H9 (cell line): ENCODE results near the gene MYOZ2. TPM values are rescaled to one million over a fixed set of nuclear protein-coding genes. Genes with fewer than 3 reads are reported as not detected.

ENCODE experiments used
- DNase-seq: peaks from one replicate; pipeline ENCODE4 v3.0.0-alpha.2; 2017
- H2AFZ ChIP-seq: one replicate; pipeline ENCODE4 v1.6.1; 2013; ENCODE audit warnings: mild to moderate bottlenecking, low read length, control low read depth, moderate library complexity
- H2AK5ac ChIP-seq: 2 replicates; pipeline ENCODE4 v1.6.1; 2013; ENCODE audit warnings: low read length, control low read depth, mixed read lengths; ENCODE audit not compliant: insufficient read length
- H2BK120ac ChIP-seq: one replicate; pipeline ENCODE4 v1.6.1; 2013; ENCODE audit warnings: low read depth, mild to moderate bottlenecking, low read length, control low read depth, inconsistent platforms; ENCODE audit not compliant: poor library complexity, severe bottlenecking
- H2BK12ac ChIP-seq: 2 replicates; pipeline ENCODE4 v1.6.1; 2013; ENCODE audit warnings: low read length, control low read depth, mixed read lengths, low read depth; ENCODE audit not compliant: insufficient read length
- H2BK15ac ChIP-seq: 2 replicates; pipeline ENCODE4 v1.6.1; 2013; ENCODE audit warnings: low read depth, low read length, control low read depth
- H2BK20ac ChIP-seq: one replicate; pipeline ENCODE4 v1.6.1; 2013; ENCODE audit warnings: low read depth, mild to moderate bottlenecking, low read length, control low read depth, inconsistent platforms; ENCODE audit not compliant: poor library complexity, severe bottlenecking
- H2BK5ac ChIP-seq: 2 replicates; pipeline ENCODE4 v1.6.1; 2013; ENCODE audit warnings: low read length, control low read depth, mixed read lengths; ENCODE audit not compliant: insufficient read length
- H3K14ac ChIP-seq: 2 replicates; pipeline ENCODE4 v1.6.1; 2013; ENCODE audit warnings: low read length, control low read depth; ENCODE audit not compliant: insufficient read depth
- H3K18ac ChIP-seq: 2 replicates; pipeline ENCODE4 v1.6.1; 2013; ENCODE audit warnings: low read depth, mild to moderate bottlenecking, mixed read lengths, low read length, control low read depth; ENCODE audit not compliant: insufficient read length
- H3K23ac ChIP-seq: 2 replicates; pipeline ENCODE4 v1.6.1; 2013; ENCODE audit warnings: low read length, control low read depth, mixed read lengths, low read depth; ENCODE audit not compliant: insufficient read length
- H3K23me2 ChIP-seq: 2 replicates; pipeline ENCODE4 v1.6.1; 2013; ENCODE audit warnings: low read depth, mild to moderate bottlenecking, mixed read lengths, low read length, control low read depth; ENCODE audit not compliant: insufficient read length, poor library complexity, severe bottlenecking
- H3K27ac ChIP-seq: 2 replicates; pipeline ENCODE4 v1.5.1; 2013; ENCODE audit warnings: low read length, control low read depth, mixed read lengths, low read depth; ENCODE audit not compliant: insufficient read length
- H3K27me3 ChIP-seq: 2 replicates; pipeline ENCODE4 v1.6.1; 2013; ENCODE audit warnings: low read length, control low read depth, inconsistent platforms; ENCODE audit not compliant: insufficient read depth
- H3K4ac ChIP-seq: 2 replicates; pipeline ENCODE4 v1.6.1; 2013; ENCODE audit warnings: low read depth, mild to moderate bottlenecking, control low read depth, inconsistent platforms, low read length, moderate library complexity
- H3K4me1 ChIP-seq: 2 replicates; pipeline ENCODE4 v1.6.1; 2013; ENCODE audit warnings: low read length, control low read depth, inconsistent platforms; ENCODE audit not compliant: insufficient read depth
- H3K4me2 ChIP-seq: 2 replicates; pipeline ENCODE4 v1.6.1; 2013; ENCODE audit warnings: low read length, control low read depth, mixed read lengths; ENCODE audit not compliant: insufficient read length, insufficient read depth
- H3K56ac ChIP-seq: 2 replicates; pipeline ENCODE4 v1.6.1; 2013; ENCODE audit warnings: low read depth, mild to moderate bottlenecking, mixed read lengths, low read length, control low read depth; ENCODE audit not compliant: insufficient read length
- H3K79me1 ChIP-seq: 2 replicates; pipeline ENCODE4 v1.6.1; 2013; ENCODE audit warnings: low read depth, mild to moderate bottlenecking, moderate library complexity, low read length, control low read depth, inconsistent platforms; ENCODE audit not compliant: insufficient read depth, poor library complexity, severe bottlenecking
- H3K79me2 ChIP-seq: 2 replicates; pipeline ENCODE4 v1.6.1; 2013; ENCODE audit warnings: low read length, control low read depth, inconsistent platforms; ENCODE audit not compliant: insufficient read depth
- H3K9ac ChIP-seq: 2 replicates; pipeline ENCODE4 v1.6.1; 2013; ENCODE audit warnings: low read length, control low read depth, mixed read lengths; ENCODE audit not compliant: insufficient read length; ENCODE audit errors: extremely low read depth
- H3K9me3 ChIP-seq: one replicate; pipeline ENCODE4 v1.6.1; 2013; ENCODE audit warnings: low read depth, low read length, inconsistent platforms; ENCODE audit not compliant: control insufficient read depth
- H3T11ph ChIP-seq: one replicate; pipeline ENCODE4 v1.6.1; 2013; ENCODE audit warnings: mild to moderate bottlenecking, low read length, control low read depth, inconsistent platforms
- H4K20me1 ChIP-seq: one replicate; pipeline ENCODE4 v1.6.1; 2013; ENCODE audit not compliant: control insufficient read depth, insufficient read length, insufficient read depth
- H4K5ac ChIP-seq: 2 replicates; pipeline ENCODE4 v1.6.1; 2013; ENCODE audit warnings: low read depth, mild to moderate bottlenecking, mixed read lengths, low read length, control low read depth; ENCODE audit not compliant: insufficient read length
- H4K8ac ChIP-seq: replicated peaks from 2 replicates; pipeline ENCODE4 v1.6.1; 2013; ENCODE audit warnings: low read length, control low read depth, mixed read lengths, low read depth; ENCODE audit not compliant: insufficient read length
- H4K91ac ChIP-seq: 2 replicates; pipeline ENCODE4 v1.6.1; 2013; ENCODE audit warnings: low read depth, mild to moderate bottlenecking, moderate library complexity, mixed read lengths, low read length, control low read depth; ENCODE audit not compliant: insufficient read length
- H3K27ac Mint-ChIP-seq, 3 experiments: 2 replicates in 2 of 3; 3 replicates in 1 of 3; pipeline ENCODE4 v1.8.0; 2020 to 2021; ENCODE audit warnings: mixed read lengths in 3 of 3, mild to moderate bottlenecking in 1 of 3, moderate library complexity in 1 of 3
- H3K27me3 Mint-ChIP-seq: 2 replicates; pipeline ENCODE4 v1.8.0; 2021; ENCODE audit warnings: low read depth, mild to moderate bottlenecking, moderate library complexity, mixed read lengths
- H3K36me3 Mint-ChIP-seq, 3 experiments: 2 replicates in 2 of 3; 3 replicates in 1 of 3; pipeline ENCODE4 v1.8.0; 2020 to 2021; ENCODE audit warnings: low read depth in 3 of 3, mixed read lengths in 3 of 3; ENCODE audit not compliant: insufficient read depth in 1 of 3
- H3K4me1 Mint-ChIP-seq, 2 experiments: 2 replicates each; pipeline ENCODE4 v1.8.0; 2020; ENCODE audit warnings: mixed read lengths in 2 of 2
- H3K4me3 Mint-ChIP-seq, 2 experiments: 2 replicates in 1 of 2; 3 replicates in 1 of 2; pipeline ENCODE4 v1.8.0; 2020 to 2021; ENCODE audit warnings: mild to moderate bottlenecking in 2 of 2, mixed read lengths in 2 of 2, moderate library complexity in 1 of 2
- H3K9me3 Mint-ChIP-seq, 2 experiments: 2 replicates in 1 of 2; 3 replicates in 1 of 2; pipeline ENCODE4 v1.8.0; 2020; ENCODE audit warnings: mild to moderate bottlenecking in 2 of 2, mixed read lengths in 2 of 2, moderate library complexity in 1 of 2
- WGBS: extraction: QIAGEN DNeasy Blood & Tissue Kit; methylation state at CpG from one replicate; pipeline ENCODE4 v1.1.7; 2013; ENCODE audit warnings: missing lambda C conversion rate, low lambda C conversion rate, mixed read lengths; ENCODE audit not compliant: insufficient read length; ENCODE audit errors: extremely low coverage; 5-methylcytosine and 5-hydroxymethylcytosine counted together
- total RNA-seq: library from RNA; stranded (reverse); gene quantifications from 2 replicates; pipeline ENCODE4 v1.2.1, GENCODE V29; 2021
- TF ChIP-seq, protein P1 (sequence below): fragments of 200-600 bp; sonication (generic); conservative IDR thresholded peaks from 3 replicates; pipeline ENCODE4 v1.8.0; 2021; ENCODE audit warnings: antibody characterized with exemption, mild to moderate bottlenecking

The MYOZ2 gene
- total RNA-seq, 1 experiment from 2014 or later: not detected

DNA sequence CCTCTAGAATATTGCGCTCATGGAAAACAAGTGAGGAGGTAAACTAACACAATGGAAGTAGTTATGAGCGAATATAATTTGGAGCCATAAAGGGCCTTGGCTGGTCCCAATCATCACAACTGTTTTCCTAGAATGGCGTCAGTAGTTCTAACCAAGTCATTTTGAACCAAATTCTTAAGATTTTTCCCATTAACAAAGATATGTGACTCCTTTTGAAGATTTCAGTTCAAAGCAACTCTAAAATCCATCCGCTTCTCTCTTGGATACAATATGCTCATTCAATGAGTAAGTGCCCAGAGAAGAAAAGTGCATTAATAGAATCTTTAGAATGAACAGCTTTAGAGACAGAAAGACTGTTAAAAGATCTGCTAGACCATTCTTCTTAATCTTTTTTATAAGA is 19.6 kb upstream of the MYOZ2 start:
- Mint-ChIP-seq H3K36me3 (no peaks in the 10 kb centered on the region), H3K4me3 (no peak overlapping the region), H3K27ac (no peak overlapping the region), H3K4me1 (peaks cover 0 to 3% of the 10 kb centered on the region in 2 experiments; a peak in 2 of 4 replicates), H3K27me3 (no peaks in the 10 kb centered on the region), H3K9me3 (no peaks in the 10 kb centered on the region)
- Histone ChIP-seq H3K14ac (no peak overlapping the region), H4K91ac (no peak overlapping the region), H2BK12ac (no peak overlapping the region), H2BK5ac (no peak overlapping the region), H3K27ac (no peak overlapping the region), H3K56ac (no peak overlapping the region), H3K23me2 (no peaks in the 10 kb centered on the region), H3K18ac (no peak overlapping the region), H3K9me3 (no peaks in the 10 kb centered on the region), H3T11ph (no peak overlapping the region), H3K79me2 (no peaks in the 10 kb centered on the region), H3K9ac (no peak overlapping the region), H2BK15ac (no peak overlapping the region), H4K5ac (no peak overlapping the region), H3K4ac (no peak overlapping the region), H2AFZ (no peak overlapping the region), H2BK120ac (no peak overlapping the region), H4K20me1 (no peaks in the 10 kb centered on the region), H2BK20ac (no peak overlapping the region), H3K27me3 (no peaks in the 10 kb centered on the region), H4K8ac (no peak overlapping the region), H3K79me1 (no peaks in the 10 kb centered on the region), H3K23ac (no peak overlapping the region), H2AK5ac (no peak overlapping the region), H3K4me2 (no peak overlapping the region), H3K4me1 (no peaks in the 10 kb centered on the region)
- WGBS: no CpG with 5 or more reads among the region's 4 CpGs
- TF ChIP-seq, protein P1, sequence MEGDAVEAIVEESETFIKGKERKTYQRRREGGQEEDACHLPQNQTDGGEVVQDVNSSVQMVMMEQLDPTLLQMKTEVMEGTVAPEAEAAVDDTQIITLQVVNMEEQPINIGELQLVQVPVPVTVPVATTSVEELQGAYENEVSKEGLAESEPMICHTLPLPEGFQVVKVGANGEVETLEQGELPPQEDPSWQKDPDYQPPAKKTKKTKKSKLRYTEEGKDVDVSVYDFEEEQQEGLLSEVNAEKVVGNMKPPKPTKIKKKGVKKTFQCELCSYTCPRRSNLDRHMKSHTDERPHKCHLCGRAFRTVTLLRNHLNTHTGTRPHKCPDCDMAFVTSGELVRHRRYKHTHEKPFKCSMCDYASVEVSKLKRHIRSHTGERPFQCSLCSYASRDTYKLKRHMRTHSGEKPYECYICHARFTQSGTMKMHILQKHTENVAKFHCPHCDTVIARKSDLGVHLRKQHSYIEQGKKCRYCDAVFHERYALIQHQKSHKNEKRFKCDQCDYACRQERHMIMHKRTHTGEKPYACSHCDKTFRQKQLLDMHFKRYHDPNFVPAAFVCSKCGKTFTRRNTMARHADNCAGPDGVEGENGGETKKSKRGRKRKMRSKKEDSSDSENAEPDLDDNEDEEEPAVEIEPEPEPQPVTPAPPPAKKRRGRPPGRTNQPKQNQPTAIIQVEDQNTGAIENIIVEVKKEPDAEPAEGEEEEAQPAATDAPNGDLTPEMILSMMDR: no peak
- no peak for DNase-seq
